OCI-LY3 (cell line): ENCODE results near the gene ZCCHC4.

Source experiments
- CTCF ChIP-seq: fragments of 200-600, 300-600 bp; sonication (generic); IDR thresholded peaks from 2 replicates; pipeline ENCODE4 v1.5.1; 2014; ENCODE audit warnings: antibody characterized with exemption, low read length, low read depth
- EZH2phosphoT487 ChIP-seq: fragments of 200-600 bp; shearing (Covaris generic); IDR thresholded peaks from 2 replicates; pipeline ENCODE4 v1.6.1; 2018; ENCODE audit warnings: antibody characterized with exemption, mixed run types, low read depth

GRCh38 chr4:25368315-25368714 lies 55.7 kb downstream of the ZCCHC4 start:
- TF ChIP-seq EZH2phosphoT487: no peak
- no peak for TF ChIP-seq CTCF
